Measurements from ENCODE around the gene ERC2. TPM values are rescaled to one million over a fixed set of nuclear protein-coding genes. Genes with fewer than 3 reads are reported as not detected.

The ERC2 gene
- total RNA-seq, 1 experiment from 2014 or later, result 0.90 TPM

DNA sequence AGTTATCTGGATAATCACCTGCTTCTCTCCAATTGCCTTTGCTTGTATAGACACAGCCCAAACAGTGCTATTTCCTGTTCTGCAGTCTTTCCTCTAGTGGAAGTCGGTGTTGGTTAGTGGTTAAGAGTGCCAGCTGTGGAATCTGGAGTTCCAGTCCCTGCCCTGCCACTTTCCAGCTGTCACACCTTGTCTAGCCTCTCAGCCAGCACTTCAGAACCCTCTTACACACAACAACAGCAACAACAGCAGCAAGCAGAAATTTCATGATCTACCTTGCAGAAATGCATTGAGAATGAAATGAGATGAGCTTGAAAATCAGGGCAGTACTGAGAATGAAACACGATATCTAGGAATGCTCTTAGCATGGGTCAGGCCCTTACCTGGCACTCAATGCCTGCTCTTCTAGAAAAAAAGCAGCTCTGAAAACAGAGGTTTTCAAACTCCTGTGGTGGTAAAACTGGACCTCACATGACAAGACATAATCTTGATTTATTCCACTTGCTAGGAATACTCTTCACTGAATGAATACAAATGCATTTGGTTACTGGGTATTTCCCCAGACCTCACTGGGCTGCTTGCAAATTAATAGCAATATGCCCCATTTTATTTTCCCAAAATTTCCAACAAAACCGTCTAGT lies 977.9 kb downstream of the ERC2 start:
- DNase-seq (ENCODE audit: low spot score), result no peak
- no peaks in the 10 kb centered on the region for H3K36me3 ChIP-seq (ENCODE audit: insufficient read depth, low read length, poor library complexity, severe bottlenecking)
- TF ChIP-seq, protein P1, sequence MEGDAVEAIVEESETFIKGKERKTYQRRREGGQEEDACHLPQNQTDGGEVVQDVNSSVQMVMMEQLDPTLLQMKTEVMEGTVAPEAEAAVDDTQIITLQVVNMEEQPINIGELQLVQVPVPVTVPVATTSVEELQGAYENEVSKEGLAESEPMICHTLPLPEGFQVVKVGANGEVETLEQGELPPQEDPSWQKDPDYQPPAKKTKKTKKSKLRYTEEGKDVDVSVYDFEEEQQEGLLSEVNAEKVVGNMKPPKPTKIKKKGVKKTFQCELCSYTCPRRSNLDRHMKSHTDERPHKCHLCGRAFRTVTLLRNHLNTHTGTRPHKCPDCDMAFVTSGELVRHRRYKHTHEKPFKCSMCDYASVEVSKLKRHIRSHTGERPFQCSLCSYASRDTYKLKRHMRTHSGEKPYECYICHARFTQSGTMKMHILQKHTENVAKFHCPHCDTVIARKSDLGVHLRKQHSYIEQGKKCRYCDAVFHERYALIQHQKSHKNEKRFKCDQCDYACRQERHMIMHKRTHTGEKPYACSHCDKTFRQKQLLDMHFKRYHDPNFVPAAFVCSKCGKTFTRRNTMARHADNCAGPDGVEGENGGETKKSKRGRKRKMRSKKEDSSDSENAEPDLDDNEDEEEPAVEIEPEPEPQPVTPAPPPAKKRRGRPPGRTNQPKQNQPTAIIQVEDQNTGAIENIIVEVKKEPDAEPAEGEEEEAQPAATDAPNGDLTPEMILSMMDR (conservative IDR thresholded peaks at IDR 0.05; ENCODE audit: low read depth, low read length), result no peak
- no peak overlapping the region for H3K4me3 ChIP-seq (ENCODE audit: low read depth, low read length, poor library complexity, severe bottlenecking)
- H3K27me3 ChIP-seq (replicated peaks; ENCODE audit: insufficient read depth, low read depth, low read length, poor library complexity), result no peaks in the 10 kb centered on the region
- H3K9me3 ChIP-seq (ENCODE audit: low read depth, low read length, poor library complexity, severe bottlenecking), result no peaks in the 10 kb centered on the region
- H3K4me1 ChIP-seq (ENCODE audit: insufficient read depth, low read length, poor library complexity, severe bottlenecking), result peaks cover 21% of the 10 kb centered on the region
- no peak overlapping the region for H3K27ac ChIP-seq (ENCODE audit: low read depth, low read length, poor library complexity, severe bottlenecking)
- ChIA-PET CTCF (no interaction called here), POLR2A (ENCODE audit: low non-redundant PET) (no interaction called here)
- intact Hi-C loops (cut with micrococcal nuclease; ENCODE audit: unreplicated experiment), result no loop called here
- BruUV-seq (replicated peaks), result no TSS peak

DNA sequence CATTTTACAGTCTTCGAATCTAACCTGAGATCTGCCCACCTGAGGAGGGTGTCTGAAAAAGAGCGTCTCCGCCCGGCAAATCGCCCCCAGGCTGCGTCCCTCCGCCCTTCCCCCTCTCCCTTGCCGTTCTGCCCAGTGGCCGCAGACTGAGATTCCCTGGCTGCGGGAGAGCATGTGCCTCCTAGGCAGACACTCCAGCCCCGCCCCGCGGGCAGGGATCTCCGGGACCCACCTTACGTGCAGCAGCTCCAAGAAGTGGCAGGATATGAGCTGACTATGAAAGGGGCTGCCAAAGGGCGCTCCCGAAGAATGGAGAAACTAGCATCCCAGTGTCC lies 978.5 kb downstream of the ERC2 start:
- Histone ChIP-seq H3K9me3 (ENCODE audit: low read depth, low read length, poor library complexity, severe bottlenecking) (no peaks in the 10 kb centered on the region), H3K27ac (ENCODE audit: low read depth, low read length, poor library complexity, severe bottlenecking) (no peak overlapping the region), H3K36me3 (ENCODE audit: insufficient read depth, low read length, poor library complexity, severe bottlenecking) (no peaks in the 10 kb centered on the region), H3K4me1 (ENCODE audit: insufficient read depth, low read length, poor library complexity, severe bottlenecking) (peaks cover 21% of the 10 kb centered on the region), H3K27me3 (replicated peaks; ENCODE audit: insufficient read depth, low read depth, low read length, poor library complexity) (no peaks in the 10 kb centered on the region), H3K4me3 (ENCODE audit: low read depth, low read length, poor library complexity, severe bottlenecking) (no peak overlapping the region)
- DNase-seq (ENCODE audit: low spot score), result no peak
- ChIA-PET CTCF (no interaction called here), POLR2A (ENCODE audit: low non-redundant PET) (no interaction called here)
- BruUV-seq (replicated peaks), result no TSS peak
- intact Hi-C loops (cut with micrococcal nuclease; ENCODE audit: unreplicated experiment), result loop anchor here (5.0 kb wide), 3 partner anchors 58 to 758 kb away; no protein-coding TSS in a partner anchor
- TF ChIP-seq EZH2 (IDR thresholded peaks at IDR 0.05; ENCODE audit: borderline replicate concordance, low read depth, low read length, poor library complexity, severe bottlenecking), result no peak

DNA sequence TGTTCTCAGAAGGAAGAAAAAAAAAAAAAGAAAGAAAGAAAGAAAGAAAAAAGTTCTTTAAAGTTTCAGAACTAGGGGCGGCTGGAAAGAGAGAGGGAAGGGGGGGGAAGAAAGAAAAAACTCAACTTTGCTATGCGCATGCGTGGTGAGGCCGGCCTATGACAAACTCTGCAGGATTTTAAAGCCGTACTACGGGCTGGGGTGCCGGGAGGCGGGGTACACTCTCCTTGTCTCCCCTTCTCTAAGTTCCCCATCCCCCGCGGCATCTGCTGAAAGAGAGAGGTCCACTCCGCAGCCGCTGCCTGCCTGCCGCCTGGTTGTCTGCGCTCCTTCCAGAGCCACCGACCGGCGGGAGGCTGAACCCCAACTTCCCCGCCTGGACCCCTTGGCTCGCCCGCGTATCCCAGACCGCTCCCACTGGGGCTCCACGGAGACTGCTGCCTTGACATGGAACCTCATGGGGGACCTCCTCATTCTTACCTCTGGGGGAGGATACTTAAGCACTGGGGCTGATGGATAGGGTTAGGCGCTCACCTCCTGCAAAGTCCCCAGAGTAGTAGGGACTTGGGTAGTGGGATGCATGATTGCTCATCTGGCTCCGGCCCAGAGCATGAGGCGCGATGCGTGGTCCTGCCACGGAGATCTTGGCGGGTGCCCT lies 979.7 kb downstream of the ERC2 start:
- intact Hi-C loops (cut with micrococcal nuclease; ENCODE audit: unreplicated experiment), result loop anchor here (5.0 kb wide), 3 partner anchors 59 to 759 kb away; no protein-coding TSS in a partner anchor
- TF ChIP-seq, protein P1 (conservative IDR thresholded peaks at IDR 0.05; ENCODE audit: low read depth, low read length), result no peak
- TF ChIP-seq EZH2 (IDR thresholded peaks at IDR 0.05; ENCODE audit: borderline replicate concordance, low read depth, low read length, poor library complexity, severe bottlenecking), result no peak
- peak overlapping the region; percentile 79 for H3K4me3 ChIP-seq (ENCODE audit: low read depth, low read length, poor library complexity, severe bottlenecking)
- H3K9me3 ChIP-seq (ENCODE audit: low read depth, low read length, poor library complexity, severe bottlenecking), result no peaks in the 10 kb centered on the region
- DNase-seq (ENCODE audit: low spot score), result peak; percentile 70
- H3K36me3 ChIP-seq (ENCODE audit: insufficient read depth, low read length, poor library complexity, severe bottlenecking), result no peaks in the 10 kb centered on the region
- ChIA-PET POLR2A (ENCODE audit: low non-redundant PET) (no interaction called here), CTCF (no interaction called here)
- H3K27ac ChIP-seq (ENCODE audit: low read depth, low read length, poor library complexity, severe bottlenecking), result peak overlapping the region; percentile 81
- peaks cover 21% of the 10 kb centered on the region for H3K4me1 ChIP-seq (ENCODE audit: insufficient read depth, low read length, poor library complexity, severe bottlenecking)
- BruUV-seq (replicated peaks), result no TSS peak
- no peaks in the 10 kb centered on the region for H3K27me3 ChIP-seq (replicated peaks; ENCODE audit: insufficient read depth, low read depth, low read length, poor library complexity)

All from A673 (cell line).